GM19463 (cell line): Measurements from ENCODE around the gene COA8.
A peak's percentile ranks its signal among the peaks of the same experiment; 100 is the strongest.

Experiments
- ATAC-seq: cut with Tn5 transposase; IDR thresholded peaks from one replicate; pipeline ENCODE4 v1.9.1; 2021; ENCODE audit warnings: mild to moderate bottlenecking, moderate library complexity; ENCODE audit not compliant: unreplicated experiment

The COA8 gene

DNA sequence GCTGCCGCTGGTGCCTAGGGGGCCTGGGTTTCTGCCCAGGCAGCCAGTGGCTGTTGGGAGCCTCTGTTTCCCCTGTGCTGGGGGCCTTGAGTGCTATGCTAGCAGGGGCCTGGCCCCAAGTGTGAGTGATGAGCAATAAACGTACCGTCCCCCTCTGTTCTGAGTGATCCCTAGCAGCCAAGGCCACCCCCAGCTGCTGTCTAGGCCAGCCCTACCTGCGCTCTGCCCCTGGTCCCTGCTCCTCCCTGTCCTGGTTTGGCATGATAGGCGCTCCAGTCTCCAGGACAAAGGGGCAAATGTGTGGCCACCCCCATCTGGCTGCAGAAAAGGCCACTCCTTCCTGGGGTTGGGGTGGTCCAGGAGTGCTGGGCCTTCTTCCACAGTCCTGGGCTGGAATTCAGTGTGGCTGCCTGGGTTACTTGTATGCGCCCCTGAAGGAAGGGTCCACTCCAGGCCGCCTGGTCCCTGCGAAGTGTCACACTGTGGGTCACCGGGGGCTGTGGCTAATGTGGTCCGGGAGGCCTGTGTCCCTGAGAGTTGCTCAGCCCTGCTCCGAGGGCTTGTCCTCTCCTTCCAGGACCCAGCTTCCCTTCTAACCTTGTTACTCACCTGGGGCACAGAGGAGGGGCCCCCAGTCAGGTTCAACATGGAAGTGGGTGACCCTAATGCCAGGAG lies 26.7 kb upstream of the COA8 start:
- ATAC-seq: no peak

DNA sequence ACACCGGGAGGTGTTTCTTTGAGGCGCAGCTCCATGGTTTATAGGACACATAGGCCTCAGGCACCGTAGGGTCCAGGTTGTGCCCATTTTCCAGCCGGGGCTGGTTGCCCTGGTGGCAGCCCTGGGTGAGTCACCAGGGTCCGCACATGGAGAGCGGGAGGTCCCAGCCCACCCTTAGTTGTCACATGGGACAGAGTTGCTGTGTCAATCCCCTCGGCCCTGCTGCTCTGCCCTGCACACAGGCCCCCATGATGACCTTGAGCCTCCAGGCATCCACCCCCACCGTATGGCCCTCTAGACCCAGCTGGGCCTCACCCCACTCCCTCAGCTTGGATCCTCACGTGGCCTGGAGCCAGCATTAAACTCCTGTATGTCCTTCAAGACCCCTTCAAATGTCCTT lies 26.1 kb upstream of the COA8 start:
- ATAC-seq: no peak

DNA sequence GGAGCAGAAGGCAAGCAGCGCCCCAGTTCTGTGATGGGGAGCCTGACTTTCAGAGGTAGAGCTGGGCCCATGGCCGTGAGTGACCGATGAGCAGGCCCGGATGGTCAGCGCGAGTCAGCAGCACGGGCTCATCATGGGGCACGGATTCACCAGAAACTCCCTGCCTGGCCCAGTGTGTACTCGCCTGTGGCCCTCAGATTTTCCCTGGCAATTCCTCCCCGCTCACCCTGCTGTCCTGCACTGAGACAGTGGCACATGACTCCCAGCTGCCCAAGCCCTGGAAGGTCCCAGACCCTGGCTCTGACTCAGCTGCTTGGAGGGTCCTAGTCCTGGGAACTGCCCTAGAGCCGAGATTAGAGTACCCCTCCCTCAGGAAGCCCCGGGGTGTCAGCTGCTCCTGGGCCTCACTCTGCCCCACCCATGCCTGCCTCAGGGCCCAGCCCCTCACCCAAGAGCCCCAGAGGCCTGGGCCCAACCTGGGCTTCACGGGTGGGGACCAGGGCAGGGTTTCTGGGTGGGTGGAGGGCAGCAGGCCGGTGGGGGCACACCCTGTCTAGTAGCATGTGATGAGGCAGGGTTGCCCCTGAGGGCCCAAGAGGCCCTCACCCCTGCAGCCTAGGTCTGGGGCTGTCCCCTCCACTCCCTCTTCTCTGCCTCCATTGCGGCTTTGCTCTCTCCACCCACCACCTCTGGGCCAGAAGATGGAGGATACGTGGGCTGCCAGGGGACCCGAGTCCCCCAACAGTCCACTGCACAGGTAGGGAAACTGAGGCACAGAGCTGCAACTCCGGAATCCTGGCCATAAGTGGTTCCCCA lies 25.4 kb upstream of the COA8 start:
- no peak for ATAC-seq

DNA sequence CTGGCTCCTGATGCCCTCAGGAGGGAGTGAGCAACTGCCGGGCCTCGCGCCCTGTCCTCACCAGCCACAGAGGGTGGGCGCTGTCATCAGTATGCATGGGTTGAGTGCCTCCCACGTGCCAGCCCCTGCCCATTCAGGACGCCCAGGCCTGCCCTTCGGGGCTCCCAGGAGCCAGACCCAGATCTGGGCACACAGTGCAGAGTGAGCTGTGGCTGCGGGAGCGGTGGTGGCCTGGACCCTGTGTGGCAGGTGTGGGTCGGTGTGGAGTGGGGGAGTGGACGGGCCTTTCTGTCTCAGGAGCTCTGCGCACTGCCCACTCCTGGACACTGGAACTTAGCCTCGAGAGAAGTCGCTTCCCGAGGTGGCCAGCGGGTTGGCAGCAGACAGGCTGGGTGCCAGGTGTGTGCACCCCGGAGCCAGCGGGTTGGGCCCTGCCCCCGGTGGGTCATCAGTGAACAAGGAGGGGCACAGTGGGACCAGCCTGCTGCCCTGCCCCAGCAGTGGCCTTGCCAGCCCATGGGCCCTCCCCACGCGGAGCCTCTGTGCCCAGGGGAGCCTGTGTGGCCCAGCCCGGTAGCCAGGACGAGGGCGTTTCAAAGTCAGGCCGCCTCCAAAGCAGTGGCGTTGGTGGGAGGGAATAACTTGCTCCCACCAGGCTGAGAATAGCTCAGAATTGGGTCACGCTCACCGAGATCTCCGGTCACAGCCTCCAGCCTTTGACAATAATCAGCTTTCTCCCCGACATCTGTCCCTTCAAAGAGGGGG lies 24.3 kb upstream of the COA8 start:
- ATAC-seq: no peak

DNA sequence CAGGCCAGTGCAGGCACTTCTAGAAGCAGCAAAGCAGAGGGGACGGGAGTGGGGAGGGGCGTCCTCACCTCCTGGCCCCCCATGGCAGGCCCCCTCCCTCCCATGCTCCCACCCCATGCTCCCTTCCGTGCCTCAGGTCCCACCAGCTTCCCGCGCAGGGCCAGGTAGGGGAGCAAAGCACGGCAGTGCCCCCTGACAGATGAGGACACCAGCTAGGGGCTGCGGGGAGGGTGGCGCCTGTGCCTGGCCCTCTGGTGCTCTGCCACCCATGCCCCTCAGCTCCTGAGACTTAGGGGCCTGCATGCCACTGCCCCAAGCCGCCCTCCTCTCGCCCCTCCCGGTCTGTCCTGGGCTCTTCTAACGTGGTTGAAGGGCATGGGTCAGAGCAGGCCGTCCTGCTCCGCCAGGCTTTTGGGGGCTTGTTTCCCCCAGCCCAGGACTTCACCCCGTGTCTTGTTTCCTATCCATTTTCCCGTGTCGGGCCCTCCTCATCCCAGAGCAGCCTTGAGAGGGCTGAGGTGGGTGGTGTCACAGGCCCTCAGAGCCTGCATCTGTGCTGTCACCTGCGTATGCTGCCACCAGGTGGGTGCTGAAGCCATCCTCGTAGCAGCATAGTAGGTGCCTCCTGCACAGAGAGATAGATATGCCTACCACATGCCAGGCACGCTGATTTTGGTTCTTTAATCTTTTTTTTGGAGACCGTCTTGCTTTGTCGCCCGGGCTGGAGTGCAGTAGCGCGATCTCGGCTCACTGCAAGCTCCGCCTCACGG lies 23.5 kb upstream of the COA8 start:
- no peak for ATAC-seq

DNA sequence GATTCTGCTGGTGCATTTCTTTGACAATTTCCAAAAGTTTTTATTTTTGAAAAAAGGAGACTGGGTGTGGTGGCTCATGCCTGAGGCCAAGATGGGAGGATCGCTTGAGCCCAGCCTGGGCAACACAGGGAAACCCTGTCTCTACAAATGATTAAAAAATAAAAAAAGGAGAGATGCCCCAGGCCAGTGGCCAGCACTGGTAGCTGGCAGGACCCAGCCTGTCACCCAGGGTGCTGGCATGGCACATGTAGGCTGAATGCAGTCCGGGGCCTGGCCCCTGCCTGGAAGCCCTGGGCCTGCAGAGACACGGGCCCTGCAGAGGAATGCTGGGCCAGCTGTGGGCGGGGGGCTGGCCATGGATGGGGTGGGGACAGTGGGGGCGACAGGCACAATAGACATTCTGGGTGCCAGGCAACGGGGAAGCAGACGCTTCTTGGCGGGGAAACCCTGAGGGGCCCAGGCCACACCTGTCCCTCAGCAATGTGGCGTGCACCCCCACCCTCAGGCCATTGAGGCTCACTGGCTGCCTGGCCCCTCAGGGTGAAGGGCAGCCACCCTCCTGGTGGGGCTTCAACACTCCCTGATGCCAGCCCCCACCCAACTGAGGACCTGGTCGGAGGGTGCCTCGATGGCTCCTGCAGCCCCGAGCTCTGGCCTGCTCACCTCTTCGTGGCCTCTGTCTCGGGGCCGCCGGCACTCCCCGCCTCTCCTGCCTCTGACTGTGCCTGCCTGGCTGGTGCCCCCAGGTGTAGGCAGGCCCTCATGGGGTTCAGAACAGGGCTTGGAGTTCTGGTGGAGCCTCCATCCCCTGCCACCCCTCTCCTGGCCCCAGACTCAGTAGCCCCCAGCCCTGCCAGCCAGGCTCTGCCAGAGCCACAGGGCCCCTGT lies 21.7 kb upstream of the COA8 start:
- no peak for ATAC-seq

DNA sequence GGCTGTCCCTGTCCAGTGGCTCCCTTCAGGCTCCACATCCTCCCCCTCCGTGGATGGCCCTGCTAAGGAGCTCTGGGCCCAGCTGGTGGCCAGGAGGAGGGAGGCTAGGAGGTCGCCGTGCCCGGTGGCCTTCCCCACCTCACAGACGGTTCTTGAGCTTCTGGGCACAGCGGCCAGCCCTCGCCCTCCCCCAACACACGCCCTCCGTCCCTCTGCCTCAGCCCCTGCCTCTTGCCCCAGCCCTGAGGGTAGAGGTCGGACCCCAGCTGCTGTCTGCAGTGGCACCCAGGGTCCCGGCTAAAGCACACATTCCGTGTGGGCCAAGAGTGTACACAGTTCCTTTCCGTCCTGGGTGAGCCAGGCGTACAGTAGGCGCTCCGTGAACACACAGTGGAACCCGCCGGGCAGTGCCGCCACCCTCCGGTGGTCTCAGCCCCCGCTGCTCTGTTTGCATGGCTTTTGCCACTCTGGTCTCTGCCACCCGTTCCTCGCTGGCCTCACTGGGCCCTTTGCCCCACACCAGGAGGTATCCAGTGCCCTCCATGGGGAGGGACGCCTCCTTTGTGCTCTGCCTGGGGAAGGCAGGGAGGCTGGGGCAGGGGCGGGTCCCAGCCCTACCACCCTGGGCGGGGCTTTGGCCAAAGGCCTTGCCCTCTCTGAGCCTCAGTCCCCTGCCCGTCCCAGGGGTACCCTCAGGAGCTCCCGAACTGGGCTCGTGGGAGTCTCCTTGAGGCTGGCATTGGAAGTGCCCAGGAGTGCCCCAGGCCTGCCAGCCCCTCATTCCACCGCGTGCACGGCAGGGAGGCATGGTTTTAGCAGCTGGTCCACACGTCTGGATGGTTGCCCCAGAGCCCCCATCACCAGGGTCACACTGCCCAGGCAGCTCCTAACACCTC lies 20.8 kb upstream of the COA8 start:
- no peak for ATAC-seq

DNA sequence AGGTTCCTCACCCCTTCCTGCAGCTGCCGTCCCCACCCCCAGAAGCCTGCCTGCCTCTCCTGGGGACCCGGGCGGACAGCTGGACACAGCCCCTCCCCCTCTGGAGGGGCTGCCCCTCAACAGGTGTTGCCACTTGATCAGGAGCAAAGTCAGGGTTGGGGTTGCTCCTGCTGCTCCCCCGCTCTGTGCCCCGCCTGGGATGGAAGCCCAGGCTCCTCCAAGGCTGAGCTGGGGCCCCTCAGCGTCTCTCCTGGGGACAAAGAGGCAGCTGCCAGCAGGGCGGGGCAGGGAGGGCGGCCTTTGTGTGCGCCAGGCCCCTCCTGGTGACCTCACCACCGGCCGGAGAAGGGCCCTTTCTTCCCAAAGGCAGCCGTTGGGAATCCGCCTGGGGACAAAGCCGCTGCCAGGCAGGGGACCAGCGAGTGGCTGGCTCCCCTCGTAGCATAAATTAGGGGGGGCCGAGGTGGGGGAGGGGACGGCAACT lies 20.1 kb upstream of the COA8 start:
- ATAC-seq: no peak

DNA sequence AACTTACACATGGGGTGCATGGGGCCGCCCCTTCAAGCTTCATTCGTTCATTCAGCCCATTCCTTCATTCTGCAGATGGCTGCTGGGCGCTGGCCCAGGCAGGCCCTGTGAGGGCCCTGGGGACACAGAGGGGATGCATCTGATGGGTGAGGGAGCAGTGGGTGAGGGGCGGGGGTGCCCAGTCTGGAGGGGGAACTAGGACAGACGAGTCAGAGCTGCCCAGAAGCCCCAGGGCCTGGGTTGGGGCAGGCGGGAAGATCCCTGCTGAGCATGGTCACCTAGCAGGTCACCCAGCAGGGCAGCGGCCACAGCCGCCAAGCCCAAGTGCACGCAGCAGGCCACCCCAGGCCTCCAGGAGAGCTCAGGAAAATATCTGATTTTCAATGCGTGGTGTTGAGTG lies 19.6 kb upstream of the COA8 start:
- no peak for ATAC-seq

DNA sequence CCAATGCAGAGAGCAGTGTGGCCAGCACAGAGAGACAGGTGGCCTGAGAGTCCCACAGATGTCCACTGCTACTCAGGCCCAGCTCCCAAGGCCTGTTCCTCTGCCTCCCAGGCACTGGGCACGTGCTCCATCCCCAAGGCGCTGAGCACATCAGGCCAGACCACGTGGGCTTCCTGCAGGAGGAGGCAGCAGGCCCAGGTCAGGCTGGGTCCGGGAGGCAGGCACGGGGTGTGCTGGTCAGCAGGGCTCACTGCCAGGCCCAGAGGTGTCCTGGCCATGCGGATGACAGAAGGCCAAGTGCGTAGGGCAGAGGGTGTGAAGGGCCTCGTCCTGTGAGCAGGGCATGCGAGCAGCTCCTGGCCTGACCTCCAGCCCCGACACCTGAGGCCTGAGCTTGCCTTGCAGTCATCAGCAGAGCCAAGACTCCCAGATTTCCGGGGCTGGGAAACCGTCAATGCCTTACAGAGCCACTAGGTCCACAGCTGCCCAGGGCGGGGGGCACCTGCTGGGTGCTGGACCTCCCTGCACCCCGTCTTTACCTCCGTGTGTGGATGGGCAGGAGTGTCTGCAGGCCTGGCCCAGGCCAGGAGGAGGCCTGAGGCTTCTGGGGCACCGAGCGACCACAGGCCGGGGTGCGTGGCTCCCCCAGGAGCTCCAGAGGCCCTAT lies 18.9 kb upstream of the COA8 start:
- ATAC-seq: no peak

DNA sequence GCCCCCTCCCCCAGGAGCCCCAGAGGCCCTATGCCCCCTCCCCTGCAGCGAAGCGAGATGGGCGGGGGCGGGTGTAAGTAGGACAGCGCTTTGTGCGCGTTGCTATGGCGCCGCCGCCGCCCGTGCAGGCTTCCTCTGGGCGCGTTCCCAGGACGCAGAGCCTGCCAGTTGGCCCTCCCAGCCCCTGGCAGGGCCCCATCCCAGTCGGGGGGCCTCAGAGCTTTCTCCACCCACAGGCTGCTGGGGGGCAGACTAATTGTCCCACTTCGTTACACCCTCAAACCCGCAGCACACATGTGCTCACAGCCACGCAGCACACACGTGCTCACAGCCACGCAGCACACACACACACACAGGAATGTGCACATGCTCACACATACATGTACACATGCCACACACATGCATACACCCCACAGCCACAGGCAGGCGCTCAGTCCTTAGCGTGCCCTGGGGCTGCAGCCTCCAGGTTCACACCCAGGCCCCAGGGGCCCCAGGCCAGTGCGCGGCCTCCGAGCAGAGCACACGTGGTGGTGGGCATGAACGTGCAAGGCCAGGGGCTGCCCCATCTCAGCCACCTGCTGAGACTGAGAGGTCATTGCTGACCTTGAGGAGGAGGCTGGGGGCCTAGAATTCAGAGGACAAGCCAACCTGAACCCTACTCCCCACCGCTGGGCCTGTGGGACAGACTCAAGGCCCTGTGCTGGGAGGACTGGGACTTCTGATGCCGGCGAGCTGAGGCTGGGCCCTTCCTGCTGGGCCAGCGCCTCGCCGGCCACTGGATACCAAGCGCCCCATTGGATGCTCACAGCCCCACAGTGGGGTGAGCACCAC lies 18.2 kb upstream of the COA8 start:
- ATAC-seq: no peak

DNA sequence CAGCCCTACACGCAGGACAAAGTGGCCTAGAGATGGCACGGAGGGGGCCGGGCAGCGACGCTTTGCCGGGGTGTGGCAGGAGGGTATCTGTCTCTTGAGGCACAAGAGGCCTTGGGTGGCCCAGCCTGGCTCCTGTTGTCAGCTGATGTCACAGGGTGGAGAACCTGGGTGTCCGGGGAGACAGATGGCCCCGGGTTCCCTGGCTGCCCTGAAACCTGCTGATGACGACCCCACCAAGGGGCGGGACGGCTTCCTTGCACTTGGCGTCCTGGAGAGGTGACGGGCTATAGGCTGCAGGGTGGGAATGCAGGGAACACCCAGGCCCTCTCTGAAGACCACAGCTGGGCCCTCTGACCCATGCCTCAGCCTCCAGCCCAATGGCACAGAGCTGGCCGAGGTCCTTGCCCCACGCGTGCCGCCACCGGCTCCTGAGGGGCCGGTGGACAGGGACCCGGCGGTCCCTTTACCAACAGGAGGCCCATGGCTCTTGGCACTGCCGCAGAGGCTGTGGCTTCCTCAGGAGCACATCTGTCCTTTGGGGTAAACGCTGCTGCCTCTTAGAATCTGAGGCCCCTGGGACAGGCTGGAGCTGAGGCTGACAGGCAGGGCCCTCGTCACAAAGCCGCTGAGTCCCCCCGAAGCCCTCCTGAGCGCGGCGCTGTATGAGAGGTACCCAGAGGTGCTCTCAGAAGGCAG lies 17.4 kb upstream of the COA8 start:
- ATAC-seq: no peak

DNA sequence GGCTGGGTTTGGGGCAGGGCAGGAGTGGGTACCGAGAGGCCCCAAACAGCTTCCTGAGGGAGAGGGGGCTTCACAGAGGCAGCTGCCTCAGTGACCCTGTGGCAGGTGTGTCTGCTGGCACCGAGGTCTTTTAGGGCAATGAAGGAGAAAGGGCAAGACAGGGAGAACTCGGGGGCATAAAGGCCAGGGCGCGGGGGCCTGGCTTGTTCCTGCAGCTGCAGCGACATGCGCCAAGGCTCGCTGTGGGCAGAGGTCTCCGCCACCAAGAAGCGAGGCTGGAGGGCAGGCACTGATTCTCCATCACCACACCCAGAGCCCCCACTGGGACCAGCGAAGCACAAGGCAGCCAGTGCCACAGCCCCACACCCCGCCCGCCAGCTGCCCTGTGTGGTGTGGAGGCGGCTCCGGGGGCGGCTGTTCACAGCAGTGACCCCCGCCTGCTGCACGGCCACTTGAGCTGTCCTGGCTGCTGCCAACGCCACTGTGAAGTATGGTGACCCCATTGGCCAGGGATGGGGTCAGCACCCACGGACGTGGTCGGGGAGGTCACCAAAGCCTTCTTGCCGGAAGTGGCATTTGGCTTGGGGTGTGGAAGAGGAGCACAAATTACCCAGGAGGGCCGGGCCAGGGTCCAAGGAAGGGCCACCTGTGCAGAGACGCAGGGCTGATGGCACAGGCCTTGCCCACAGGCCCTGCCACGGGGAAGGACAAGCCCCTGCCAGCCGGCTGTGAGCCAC lies 16.7 kb upstream of the COA8 start:
- no peak for ATAC-seq

DNA sequence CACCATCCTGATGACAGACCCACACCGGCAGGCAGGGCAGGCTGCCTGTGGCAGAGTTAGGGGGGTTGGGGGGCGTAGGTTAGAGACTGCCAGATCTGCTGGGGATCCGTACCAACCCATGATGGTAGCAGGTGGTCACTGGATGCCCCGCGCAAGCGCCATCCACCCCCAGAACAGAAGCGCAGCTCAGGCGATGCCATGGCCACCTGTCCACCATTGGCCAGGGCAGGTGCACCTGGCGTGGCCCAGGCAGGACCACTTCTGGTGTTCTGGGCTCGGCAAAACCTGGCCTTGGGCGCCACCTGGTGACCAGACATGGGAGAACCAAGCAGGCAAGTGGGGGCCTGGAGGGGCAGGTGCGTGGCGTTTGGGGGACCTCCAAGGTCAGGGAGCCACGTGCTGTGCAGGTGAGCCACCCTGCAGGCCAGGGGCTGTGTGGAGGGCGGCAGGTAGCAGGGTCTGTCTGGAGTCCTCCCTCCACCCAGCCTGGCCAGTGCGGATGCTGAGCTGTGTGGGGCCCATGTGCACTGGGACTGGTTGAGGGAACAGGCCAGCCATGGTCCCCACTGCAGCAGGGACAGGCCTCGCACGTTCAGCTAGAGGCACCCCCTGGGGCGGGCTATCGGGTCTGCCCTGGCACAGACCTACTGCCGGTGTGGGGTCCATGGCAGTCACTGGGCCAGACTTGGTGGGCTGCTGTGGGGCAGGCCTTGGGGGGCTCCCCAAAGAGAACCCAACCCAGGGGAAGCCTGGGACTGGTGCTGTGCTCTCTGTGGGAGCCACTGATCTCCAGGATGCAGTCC lies 15.9 kb upstream of the COA8 start:
- peak; percentile 63 for ATAC-seq

DNA sequence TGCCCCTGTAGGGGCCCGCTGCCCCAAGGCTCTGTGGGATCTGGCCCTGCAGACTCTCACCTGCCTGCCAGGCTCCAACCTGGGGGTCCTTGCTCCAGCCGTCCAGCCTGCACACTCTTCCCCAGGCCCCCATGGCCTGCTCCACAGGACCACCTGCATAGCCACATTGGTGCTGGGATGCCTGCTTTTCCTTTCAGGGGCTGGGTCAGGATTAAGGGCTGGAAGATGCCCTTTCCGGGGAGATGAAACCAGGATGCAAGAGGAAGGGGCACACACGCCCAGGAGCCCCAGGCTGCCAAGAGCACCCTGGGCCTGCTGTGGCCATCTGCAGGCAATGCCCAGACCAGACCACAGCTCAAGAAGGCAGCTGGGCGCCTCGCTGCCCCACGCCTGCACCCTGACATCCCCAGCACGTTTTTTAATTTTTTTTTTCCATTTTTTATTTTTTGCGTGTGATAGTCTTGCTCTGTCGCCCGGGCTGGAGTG lies 15.3 kb upstream of the COA8 start:
- ATAC-seq: no peak
